ENCODE measurements around the gene LMX1A.

DNA sequence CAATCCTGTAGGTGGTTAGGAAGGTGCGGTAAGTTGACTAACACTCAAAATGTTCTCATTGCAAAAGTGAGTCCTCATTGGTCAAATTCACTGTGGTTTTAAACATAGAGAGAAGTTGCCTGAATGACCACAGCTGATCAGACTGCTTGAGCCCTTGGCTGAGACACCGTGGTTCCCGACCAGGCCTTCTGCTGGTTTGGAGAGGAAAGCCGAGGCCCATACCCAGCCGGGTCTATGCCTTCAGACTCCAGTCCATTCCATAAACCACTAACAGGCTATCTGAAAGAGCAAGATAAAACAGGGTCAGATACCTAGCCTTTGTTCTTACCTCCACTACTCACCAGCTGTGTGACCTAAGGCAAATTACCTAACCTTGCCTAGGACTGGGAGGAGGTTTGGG is 133.9 kb downstream of the LMX1A start:
- TF ChIP-seq CTCF (IDR thresholded peaks at IDR 0.05; ENCODE audit: insufficient read depth, low read length) (no peak), POLR2AphosphoS5 (IDR thresholded peaks at IDR 0.05; ENCODE audit: low read depth) (no peak)
- TF ChIP-seq, protein P1, sequence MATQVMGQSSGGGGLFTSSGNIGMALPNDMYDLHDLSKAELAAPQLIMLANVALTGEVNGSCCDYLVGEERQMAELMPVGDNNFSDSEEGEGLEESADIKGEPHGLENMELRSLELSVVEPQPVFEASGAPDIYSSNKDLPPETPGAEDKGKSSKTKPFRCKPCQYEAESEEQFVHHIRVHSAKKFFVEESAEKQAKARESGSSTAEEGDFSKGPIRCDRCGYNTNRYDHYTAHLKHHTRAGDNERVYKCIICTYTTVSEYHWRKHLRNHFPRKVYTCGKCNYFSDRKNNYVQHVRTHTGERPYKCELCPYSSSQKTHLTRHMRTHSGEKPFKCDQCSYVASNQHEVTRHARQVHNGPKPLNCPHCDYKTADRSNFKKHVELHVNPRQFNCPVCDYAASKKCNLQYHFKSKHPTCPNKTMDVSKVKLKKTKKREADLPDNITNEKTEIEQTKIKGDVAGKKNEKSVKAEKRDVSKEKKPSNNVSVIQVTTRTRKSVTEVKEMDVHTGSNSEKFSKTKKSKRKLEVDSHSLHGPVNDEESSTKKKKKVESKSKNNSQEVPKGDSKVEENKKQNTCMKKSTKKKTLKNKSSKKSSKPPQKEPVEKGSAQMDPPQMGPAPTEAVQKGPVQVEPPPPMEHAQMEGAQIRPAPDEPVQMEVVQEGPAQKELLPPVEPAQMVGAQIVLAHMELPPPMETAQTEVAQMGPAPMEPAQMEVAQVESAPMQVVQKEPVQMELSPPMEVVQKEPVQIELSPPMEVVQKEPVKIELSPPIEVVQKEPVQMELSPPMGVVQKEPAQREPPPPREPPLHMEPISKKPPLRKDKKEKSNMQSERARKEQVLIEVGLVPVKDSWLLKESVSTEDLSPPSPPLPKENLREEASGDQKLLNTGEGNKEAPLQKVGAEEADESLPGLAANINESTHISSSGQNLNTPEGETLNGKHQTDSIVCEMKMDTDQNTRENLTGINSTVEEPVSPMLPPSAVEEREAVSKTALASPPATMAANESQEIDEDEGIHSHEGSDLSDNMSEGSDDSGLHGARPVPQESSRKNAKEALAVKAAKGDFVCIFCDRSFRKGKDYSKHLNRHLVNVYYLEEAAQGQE (IDR thresholded peaks at IDR 0.05; ENCODE audit: insufficient replicate concordance, low read depth), result no peak
